Islet of Langerhans (tissue), 1 donor: ENCODE measurements around the gene FAM222B.
"Not testable (repeated sequence)": the region's sequence is repeated elsewhere in the genome, so short reads cannot be mapped to it uniquely, and the experiment has no call there.

Experiments used
- FAIRE-seq: peaks from one replicate; lab custom pipeline; 2011; peaks lifted over from hg19 to GRCh38; lab: Jason Lieb, UNC

FAM222B gene

GRCh38 chr17:28839221-28839620, 3.4 kb downstream of the FAM222B start:
- no peak for FAIRE-seq

GRCh38 chr17:28836541-28836940, 6.0 kb downstream of the FAM222B start:
- FAIRE-seq: not testable (repeated sequence)

- FAIRE-seq: no peak
These were observed 8.2 kb downstream of the FAM222B start for GRCh38 chr17:28834420-28834819.

- no peak for FAIRE-seq
These were observed 14.1 kb downstream of the FAM222B start for GRCh38 chr17:28828294-28829040.

- FAIRE-seq: no peak
These were observed 14.9 kb downstream of the FAM222B start for GRCh38 chr17:28827672-28828071.

- no peak for FAIRE-seq
These were observed 23.0 kb downstream of the FAM222B start for GRCh38 chr17:28819582-28819981.

- no peak for FAIRE-seq
These were observed 23.8 kb downstream of the FAM222B start for GRCh38 chr17:28818819-28819221.

GRCh38 chr17:28816540-28816939, 26.1 kb downstream of the FAM222B start:
- FAIRE-seq: no peak

- FAIRE-seq: no peak
These were observed 29.7 kb downstream of the FAM222B start for GRCh38 chr17:28812748-28813377.

- FAIRE-seq: no peak
These were observed 30.4 kb downstream of the FAM222B start for GRCh38 chr17:28812091-28812747.

GRCh38 chr17:28811651-28812090, 30.9 kb downstream of the FAM222B start:
- no peak for FAIRE-seq

- FAIRE-seq: no peak
These were observed 32.2 kb downstream of the FAM222B start for GRCh38 chr17:28810437-28810836.

GRCh38 chr17:28807925-28808634, 34.5 kb downstream of the FAM222B start:
- peak; percentile 78 for FAIRE-seq

- peak; percentile 13 for FAIRE-seq
These were observed 46.5 kb downstream of the FAM222B start for GRCh38 chr17:28796062-28796461.

- not testable (repeated sequence) for FAIRE-seq
These were observed 47.6 kb downstream of the FAM222B start for GRCh38 chr17:28794846-28795441.

GRCh38 chr17:28792877-28793661, 49.5 kb downstream of the FAM222B start:
- no peak for FAIRE-seq

- no peak for FAIRE-seq
These were observed 54.5 kb downstream of the FAM222B start for GRCh38 chr17:28788100-28788499.

GRCh38 chr17:28783161-28783560, 59.4 kb downstream of the FAM222B start:
- FAIRE-seq: no peak

- FAIRE-seq: not testable (repeated sequence)
These were observed 63.0 kb downstream of the FAM222B start for GRCh38 chr17:28779601-28780000.

- no peak for FAIRE-seq
These were observed 65.4 kb downstream of the FAM222B start for GRCh38 chr17:28777178-28777577.

GRCh38 chr17:28774206-28774605, 68.4 kb downstream of the FAM222B start:
- FAIRE-seq: no peak
